ENCODE data around the gene ABAT. TPM values are rescaled to one million over a fixed set of nuclear protein-coding genes. Genes with fewer than 3 reads are reported as not detected.

Gene ABAT
- total RNA-seq, 1 experiment from 2014 or later, result 1.8 TPM

GRCh38 chr16:8822403-8822802, 148.0 kb downstream of the ABAT start:
- H3K4me3 ChIP-seq (ENCODE audit: insufficient read depth, low read depth, low read length), result no peak overlapping the region
- no peaks in the 10 kb centered on the region for H3K27me3 ChIP-seq (ENCODE audit: control insufficient read depth, insufficient read depth, low read length)
- DNase-seq, result no peak
- peaks cover 21% of the 10 kb centered on the region for H3K36me3 ChIP-seq (replicated peaks; ENCODE audit: control insufficient read depth, insufficient read depth, low read length)

DNA sequence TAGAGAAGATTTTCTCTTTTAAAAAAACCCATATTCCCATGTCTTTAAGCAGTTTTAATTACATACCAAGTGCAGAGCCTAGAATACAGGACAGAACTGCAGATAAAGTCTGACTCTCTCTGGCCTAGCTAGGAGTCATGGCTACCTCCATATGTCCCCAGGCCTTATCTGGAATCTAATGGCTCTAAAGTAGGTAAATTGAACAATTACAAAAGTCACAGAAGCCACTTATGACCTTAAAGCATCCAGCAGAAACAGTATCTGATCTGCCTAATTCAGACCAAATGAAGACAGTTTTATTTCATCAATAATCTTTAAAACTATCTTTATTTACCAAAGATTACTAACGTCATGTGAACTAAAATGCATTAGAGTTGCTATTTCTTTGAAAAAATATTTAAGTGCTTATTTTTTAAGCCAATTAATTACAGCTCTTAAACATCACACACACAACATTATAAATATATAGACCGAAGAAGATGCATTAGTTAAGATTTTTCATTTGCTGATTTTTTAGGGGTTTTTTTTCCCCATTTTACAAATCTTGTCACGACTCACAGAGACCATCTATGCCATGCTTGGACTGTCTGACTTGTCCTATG, 152.0 kb downstream of the ABAT start:
- H3K36me3 ChIP-seq (replicated peaks; ENCODE audit: control insufficient read depth, insufficient read depth, low read length), result peaks cover 12% of the 10 kb centered on the region
- DNase-seq, result no peak
- H3K27me3 ChIP-seq (ENCODE audit: control insufficient read depth, insufficient read depth, low read length), result no peaks in the 10 kb centered on the region
- H3K4me3 ChIP-seq (ENCODE audit: insufficient read depth, low read depth, low read length), result no peak overlapping the region

DNA sequence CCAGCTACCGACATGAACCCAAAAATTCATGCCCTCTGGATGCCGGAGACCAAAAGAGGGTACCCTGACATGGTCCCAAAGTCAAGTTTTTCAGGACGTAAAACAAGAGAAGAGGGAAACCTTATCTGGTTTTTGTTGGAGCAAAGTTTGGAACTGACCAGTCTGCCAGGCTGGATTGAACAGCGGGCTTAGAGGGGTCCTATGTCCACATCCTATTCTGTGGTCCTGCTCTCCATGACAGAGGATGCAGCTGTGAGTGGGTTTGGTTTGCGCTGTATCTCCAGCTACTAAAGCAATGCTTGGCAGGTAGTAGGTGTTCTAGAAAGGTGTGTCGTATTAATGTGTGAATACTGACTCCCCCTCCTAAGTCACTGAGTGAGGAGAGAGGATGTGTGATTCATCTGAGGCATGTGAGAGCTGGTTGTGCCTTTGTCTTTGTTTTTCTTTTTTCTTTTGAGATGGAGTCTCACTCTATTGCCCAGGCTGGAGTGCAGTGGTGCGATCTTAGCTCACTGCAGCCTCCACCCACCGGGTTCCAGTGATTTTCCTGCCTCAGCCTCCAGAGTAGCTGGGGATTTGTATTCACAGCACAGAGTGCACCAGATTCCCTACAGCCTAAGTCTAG, 154.2 kb downstream of the ABAT start:
- DNase-seq, result no peak
- no peaks in the 10 kb centered on the region for H3K27me3 ChIP-seq (ENCODE audit: control insufficient read depth, insufficient read depth, low read length)
- H3K36me3 ChIP-seq (replicated peaks; ENCODE audit: control insufficient read depth, insufficient read depth, low read length), result peaks cover 9% of the 10 kb centered on the region
- no peak overlapping the region for H3K4me3 ChIP-seq (ENCODE audit: insufficient read depth, low read depth, low read length)

DNA sequence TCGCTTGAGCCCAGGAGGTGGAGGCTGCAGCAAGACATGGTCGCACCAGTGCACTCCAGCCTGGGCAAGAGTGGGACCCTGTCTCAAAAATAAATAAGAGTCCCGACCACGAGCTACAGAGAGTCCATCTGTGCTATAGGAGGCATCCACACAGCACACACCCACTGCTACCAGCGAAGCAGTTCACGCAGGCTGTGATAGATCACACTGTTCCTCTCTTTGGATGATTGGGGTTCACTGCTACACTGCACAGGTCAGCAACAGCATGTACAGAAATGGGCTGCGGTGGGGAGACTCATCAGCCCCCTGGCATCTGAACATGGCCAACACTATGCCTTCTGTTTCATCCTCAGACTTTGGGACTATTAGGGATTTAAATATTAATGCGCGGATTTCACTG, 157.0 kb downstream of the ABAT start:
- DNase-seq, result no peak
- Histone ChIP-seq H3K4me3 (ENCODE audit: insufficient read depth, low read depth, low read length) (no peak overlapping the region), H3K36me3 (replicated peaks; ENCODE audit: control insufficient read depth, insufficient read depth, low read length) (peaks cover 5% of the 10 kb centered on the region), H3K27me3 (ENCODE audit: control insufficient read depth, insufficient read depth, low read length) (no peaks in the 10 kb centered on the region)

DNA sequence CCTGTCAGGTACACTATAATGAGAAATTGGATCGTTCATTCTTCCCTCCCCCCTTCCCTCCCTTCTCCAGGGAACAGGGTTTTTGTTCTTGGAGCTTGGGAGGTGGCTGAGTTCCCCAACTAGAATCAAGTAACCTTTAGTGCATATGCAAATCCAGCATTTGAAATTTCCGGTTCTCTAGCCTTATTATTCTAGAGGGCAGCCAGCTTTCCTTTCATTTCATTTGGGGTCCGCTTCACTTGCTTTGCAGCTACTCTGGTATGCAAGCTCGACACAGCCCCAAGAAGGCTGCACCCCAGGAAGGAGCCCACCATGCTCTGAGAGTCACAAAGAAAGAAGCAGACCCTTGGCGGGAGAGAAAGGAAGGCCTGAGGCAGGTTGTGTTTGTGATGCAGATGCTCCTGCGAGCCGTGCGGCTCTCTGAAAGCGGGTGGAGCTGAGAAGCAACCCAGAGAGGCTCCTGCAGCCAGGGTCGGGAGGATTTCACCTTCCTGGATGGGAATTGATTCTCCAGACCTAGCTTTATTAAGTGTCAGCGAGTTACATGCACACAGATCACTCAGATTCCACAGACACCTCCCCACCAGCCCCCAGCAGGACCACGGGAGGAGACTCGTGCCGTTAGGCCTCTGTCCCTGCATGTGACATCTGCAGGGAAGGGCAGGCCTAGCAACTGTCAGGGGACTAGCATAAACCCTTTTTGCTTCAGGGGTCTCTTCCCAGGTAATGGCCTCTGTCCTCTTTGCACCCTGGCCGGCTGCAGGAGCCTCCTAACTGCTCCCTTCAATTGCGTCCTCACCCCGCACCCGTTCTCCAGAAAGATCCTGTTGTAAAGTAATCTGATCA, 157.7 kb downstream of the ABAT start:
- DNase-seq, result peak; percentile 74
- H3K27me3 ChIP-seq (ENCODE audit: control insufficient read depth, insufficient read depth, low read length), result no peaks in the 10 kb centered on the region

GRCh38 chr16:8832717-8833105, 158.3 kb downstream of the ABAT start:
- H3K36me3 ChIP-seq (replicated peaks; ENCODE audit: control insufficient read depth, insufficient read depth, low read length), result peaks cover 5% of the 10 kb centered on the region
- no peaks in the 10 kb centered on the region for H3K27me3 ChIP-seq (ENCODE audit: control insufficient read depth, insufficient read depth, low read length)
- no peak overlapping the region for H3K4me3 ChIP-seq (ENCODE audit: insufficient read depth, low read depth, low read length)
- peak; percentile 21 for DNase-seq

More for the DNA sequence above, 157.7 kb downstream of the ABAT start:
- Histone ChIP-seq H3K4me3 (ENCODE audit: insufficient read depth, low read depth, low read length) (no peak overlapping the region), H3K36me3 (replicated peaks; ENCODE audit: control insufficient read depth, insufficient read depth, low read length) (peaks cover 5% of the 10 kb centered on the region)

Other genes starting within 250 kb of the ABAT start
- 4.1 TPM in 1 of 2 replicates, not detected in the other for gene TMEM114, start 84.1 kb upstream of the ABAT start, total RNA-seq (2014; rRNA removed; shearing (Covaris generic))
- gene METTL22, start 52.9 kb upstream of the ABAT start, total RNA-seq (2014; rRNA removed; shearing (Covaris generic)), result 43.7 and 53.6 TPM in 2 replicates
- 8.2 and 12.1 TPM in 2 replicates for gene TMEM186, start 123.0 kb downstream of the ABAT start, total RNA-seq (2014; rRNA removed; shearing (Covaris generic))
- 36.5 and 49.1 TPM in 2 replicates for gene PMM2, start 123.2 kb downstream of the ABAT start, total RNA-seq (2014; rRNA removed; shearing (Covaris generic))
- gene CARHSP1, start 194.4 kb downstream of the ABAT start, total RNA-seq (2014; rRNA removed; shearing (Covaris generic)), result 324 and 345 TPM in 2 replicates
- gene LITAFD, start 207.7 kb downstream of the ABAT start, total RNA-seq (2014; rRNA removed; shearing (Covaris generic)), result not detected in 2 replicates